Liver (tissue), 3 donors: Measurements from ENCODE around the gene RGS7.
"Not testable (repeated sequence)": the region's sequence is repeated elsewhere in the genome, so short reads cannot be mapped to it uniquely, and the experiment has no call there.

Experiments used
- HNF4G ChIP-seq: IDR thresholded peaks from 2 replicates; pipeline ENCODE4 v1.6.1; 2016; ENCODE audit warnings: antibody characterized with exemption
- JUND ChIP-seq, 2 donors: IDR thresholded peaks; 2 replicates each; pipeline ENCODE4 v1.6.1; 2016; ENCODE audit warnings: antibody characterized with exemption in 2 of 2
- SP1 ChIP-seq: IDR thresholded peaks from 2 replicates; pipeline ENCODE4 v1.6.1; 2018; ENCODE audit warnings: antibody characterized with exemption, mild to moderate bottlenecking
- TF ChIP-seq, protein P1 (sequence below): fragments of 150-350 bp; IDR thresholded peaks from 2 replicates; pipeline ENCODE4 v1.5.1; 2017; ENCODE audit warnings: improper control_type of control experiment, low read depth, low read length; ENCODE audit not compliant: missing input control
- TF ChIP-seq, protein P2 (sequence below): IDR thresholded peaks from 2 replicates; pipeline ENCODE4 v1.6.1; 2016; ENCODE audit warnings: antibody characterized with exemption
- donor health status: healthy.
- donor health status: healthy.

- TF ChIP-seq, protein P1, sequence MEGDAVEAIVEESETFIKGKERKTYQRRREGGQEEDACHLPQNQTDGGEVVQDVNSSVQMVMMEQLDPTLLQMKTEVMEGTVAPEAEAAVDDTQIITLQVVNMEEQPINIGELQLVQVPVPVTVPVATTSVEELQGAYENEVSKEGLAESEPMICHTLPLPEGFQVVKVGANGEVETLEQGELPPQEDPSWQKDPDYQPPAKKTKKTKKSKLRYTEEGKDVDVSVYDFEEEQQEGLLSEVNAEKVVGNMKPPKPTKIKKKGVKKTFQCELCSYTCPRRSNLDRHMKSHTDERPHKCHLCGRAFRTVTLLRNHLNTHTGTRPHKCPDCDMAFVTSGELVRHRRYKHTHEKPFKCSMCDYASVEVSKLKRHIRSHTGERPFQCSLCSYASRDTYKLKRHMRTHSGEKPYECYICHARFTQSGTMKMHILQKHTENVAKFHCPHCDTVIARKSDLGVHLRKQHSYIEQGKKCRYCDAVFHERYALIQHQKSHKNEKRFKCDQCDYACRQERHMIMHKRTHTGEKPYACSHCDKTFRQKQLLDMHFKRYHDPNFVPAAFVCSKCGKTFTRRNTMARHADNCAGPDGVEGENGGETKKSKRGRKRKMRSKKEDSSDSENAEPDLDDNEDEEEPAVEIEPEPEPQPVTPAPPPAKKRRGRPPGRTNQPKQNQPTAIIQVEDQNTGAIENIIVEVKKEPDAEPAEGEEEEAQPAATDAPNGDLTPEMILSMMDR = not testable (repeated sequence)
- TF ChIP-seq HNF4G; JUND (IDR thresholded peaks at IDR 0.05); SP1: not testable (repeated sequence)
- TF ChIP-seq, protein P2, sequence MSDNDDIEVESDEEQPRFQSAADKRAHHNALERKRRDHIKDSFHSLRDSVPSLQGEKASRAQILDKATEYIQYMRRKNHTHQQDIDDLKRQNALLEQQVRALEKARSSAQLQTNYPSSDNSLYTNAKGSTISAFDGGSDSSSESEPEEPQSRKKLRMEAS = not testable (repeated sequence)
These were observed 598.2 kb downstream of the RGS7 start for GRCh38 chr1:240758777-240759176.
